Kidney (tissue), 14 donors: ENCODE results near the gene KRT5. TPM values are rescaled to one million over a fixed set of nuclear protein-coding genes. Genes with fewer than 3 reads are reported as not detected.

Experiments used
- DNase-seq, 5 donors: peaks; one replicate each; pipeline ENCODE4 v3.0.0-alpha.2; 2013 to 2020
- FAIRE-seq: peaks from 2 replicates; lab custom pipeline; 2012; peaks lifted over from hg19 to GRCh38; lab: Jason Lieb, UNC
- H3K27ac ChIP-seq, 2 donors: one replicate each; pipeline ENCODE4 v1.7.0; 2013; ENCODE audit warnings: low read depth in 2 of 2, low read length in 2 of 2, inconsistent platforms in 1 of 2
- H3K27me3 ChIP-seq: one replicate; pipeline ENCODE4 v1.7.1; 2013; ENCODE audit warnings: low read length, inconsistent platforms; ENCODE audit not compliant: control insufficient read depth, insufficient read depth
- H3K36me3 ChIP-seq, 3 donors: one replicate each; pipeline versions ENCODE4 v1.7.0 to v1.7.1; 2013; ENCODE audit warnings: low read length in 3 of 3, control low read depth in 1 of 3, inconsistent platforms in 1 of 3; ENCODE audit not compliant: insufficient read depth in 3 of 3, control insufficient read depth in 2 of 3
- H3K4me1 ChIP-seq, 3 donors: one replicate each; pipeline versions ENCODE4 v1.7.0 to v1.7.1; 2013; ENCODE audit warnings: low read length in 3 of 3, inconsistent platforms in 1 of 3, low read depth in 1 of 3; ENCODE audit not compliant: control insufficient read depth in 2 of 3, insufficient read depth in 2 of 3
- H3K4me3 ChIP-seq, 3 donors: one replicate each; pipeline versions ENCODE4 v1.7.0 to v1.8.1; 2013; ENCODE audit warnings: low read length in 3 of 3, control low read depth in 1 of 3, inconsistent platforms in 1 of 3
- H3K9ac ChIP-seq, 3 donors: one replicate each; pipeline versions ENCODE4 v1.7.0 to v1.7.1; 2013; ENCODE audit warnings: low read length in 3 of 3, control low read depth in 1 of 3, inconsistent platforms in 1 of 3
- H3K9me3 ChIP-seq, 3 donors: one replicate each; pipeline versions ENCODE4 v1.7.0 to v1.7.1; 2013; ENCODE audit warnings: low read length in 3 of 3, control low read depth in 1 of 3, inconsistent platforms in 1 of 3; ENCODE audit not compliant: control insufficient read depth in 2 of 3, insufficient read depth in 1 of 3
- intact Hi-C: fragments of 100-400 bp; cut with DNase I; formaldehyde crosslinking; loops from one replicate; pipeline ENCODE4 v1.11.1; 2022
- polyA plus RNA-seq: library from polyadenylated mRNA; stranded (reverse); fragments of 350-450 nt; fragmentation: Illumina TruSeq; extraction: RNeasy Lipid Tissue Mini Kit (QIAGEN cat#74804); gene quantifications from one replicate; pipeline ENCODE4 v1.2.3, GENCODE V29; 2014; ENCODE audit warnings: low read depth, low replicate concordance; ENCODE audit not compliant: insufficient read depth
- total RNA-seq: library from RNA; stranded (reverse); fragmentation: NEBNext Ultra II Directional; extraction: Animal tissue kit (Norgen Biotek cat#: 25700); gene quantifications from one replicate; pipeline ENCODE4 v1.2.1, GENCODE V29; 2021
- TF ChIP-seq, protein P1 (sequence below): IDR thresholded peaks from 3 replicates; pipeline ENCODE4 v1.5.1; 2012; ENCODE audit warnings: mild to moderate bottlenecking, moderate library complexity, borderline replicate concordance; ENCODE audit not compliant: insufficient read depth; ENCODE audit errors: extremely low read depth
- donor health status: control.
- donor health status: control.
- donor health status: control.
- donor health status: control.
- donor health status: control.
- donor health status: DM: yes; HTN: yes; CAD: no.
- donor health status: Normal renal cell carcinoma (clear cell type).

KRT5 gene
- total and polyA plus RNA-seq, 2 donors from 2014 or later, result 0.69 TPM; not detected in 1

DNA sequence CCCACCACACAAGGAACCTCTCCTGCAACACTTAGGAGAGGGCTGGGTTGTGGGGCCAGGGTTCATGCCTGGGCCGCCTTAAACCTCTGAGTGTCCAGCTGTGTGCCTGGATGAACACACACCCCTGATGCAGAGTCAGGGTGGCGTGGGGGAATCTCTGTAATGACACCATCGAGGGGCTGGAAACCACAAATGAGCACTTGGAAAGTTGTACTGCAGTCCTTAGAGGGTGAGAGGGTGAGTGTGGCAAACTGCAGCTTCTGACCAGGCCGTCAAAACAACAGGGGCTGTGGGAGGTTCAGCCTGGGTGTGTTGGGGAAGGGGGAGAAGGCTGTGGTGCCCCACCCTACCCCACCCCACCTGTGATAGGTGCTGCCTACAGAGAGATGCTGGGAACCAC is 12.4 kb upstream of the KRT5 start:
- H3K27ac ChIP-seq, result no peak overlapping the region
- intact Hi-C loops, result no loop called here
- DNase-seq, result no peak
- no peaks in the 10 kb centered on the region for H3K9me3 ChIP-seq
- TF ChIP-seq, protein P1, sequence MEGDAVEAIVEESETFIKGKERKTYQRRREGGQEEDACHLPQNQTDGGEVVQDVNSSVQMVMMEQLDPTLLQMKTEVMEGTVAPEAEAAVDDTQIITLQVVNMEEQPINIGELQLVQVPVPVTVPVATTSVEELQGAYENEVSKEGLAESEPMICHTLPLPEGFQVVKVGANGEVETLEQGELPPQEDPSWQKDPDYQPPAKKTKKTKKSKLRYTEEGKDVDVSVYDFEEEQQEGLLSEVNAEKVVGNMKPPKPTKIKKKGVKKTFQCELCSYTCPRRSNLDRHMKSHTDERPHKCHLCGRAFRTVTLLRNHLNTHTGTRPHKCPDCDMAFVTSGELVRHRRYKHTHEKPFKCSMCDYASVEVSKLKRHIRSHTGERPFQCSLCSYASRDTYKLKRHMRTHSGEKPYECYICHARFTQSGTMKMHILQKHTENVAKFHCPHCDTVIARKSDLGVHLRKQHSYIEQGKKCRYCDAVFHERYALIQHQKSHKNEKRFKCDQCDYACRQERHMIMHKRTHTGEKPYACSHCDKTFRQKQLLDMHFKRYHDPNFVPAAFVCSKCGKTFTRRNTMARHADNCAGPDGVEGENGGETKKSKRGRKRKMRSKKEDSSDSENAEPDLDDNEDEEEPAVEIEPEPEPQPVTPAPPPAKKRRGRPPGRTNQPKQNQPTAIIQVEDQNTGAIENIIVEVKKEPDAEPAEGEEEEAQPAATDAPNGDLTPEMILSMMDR, result no peak
- H3K4me1 ChIP-seq, result no peaks in the 10 kb centered on the region
- no peak overlapping the region for H3K4me3 ChIP-seq
- H3K9ac ChIP-seq, result no peak overlapping the region
- no peaks in the 10 kb centered on the region for H3K36me3 ChIP-seq
- H3K27me3 ChIP-seq, result no peaks in the 10 kb centered on the region
- no peak for FAIRE-seq

DNA sequence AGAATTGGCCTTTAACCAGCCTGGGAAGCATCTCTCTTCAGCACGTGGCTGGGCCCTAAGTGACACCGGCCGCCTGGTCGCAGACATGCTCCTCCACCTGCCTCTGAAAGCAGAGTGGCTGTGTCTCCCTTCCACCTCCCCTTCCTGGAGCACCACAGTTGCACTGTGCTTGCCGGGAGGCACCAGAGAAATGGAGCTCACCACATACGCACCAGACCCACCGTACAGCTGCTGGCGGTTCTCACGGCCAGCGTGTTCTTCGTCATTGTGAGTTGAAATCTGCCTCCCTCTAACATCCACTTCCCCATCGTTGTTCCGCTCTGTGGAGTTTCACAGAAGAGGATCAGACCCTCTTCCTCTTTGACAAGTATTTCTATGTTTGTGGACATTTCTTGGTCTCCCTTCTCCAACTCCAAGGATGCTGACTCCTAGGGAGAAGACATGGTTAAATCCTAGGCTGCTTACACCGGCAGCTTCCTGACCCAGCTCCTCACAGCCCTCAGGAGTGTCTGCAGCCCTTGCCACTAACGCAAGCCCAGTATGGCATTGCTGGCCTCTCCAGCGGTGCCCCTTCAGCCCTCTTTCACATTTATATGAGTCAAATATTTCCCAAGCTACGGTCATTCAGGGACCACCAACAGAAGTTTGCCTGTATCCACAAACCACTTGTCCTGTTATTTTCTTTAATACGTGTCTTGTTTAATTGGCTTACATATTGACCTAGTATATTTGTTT is 11.5 kb upstream of the KRT5 start:
- H3K4me1 ChIP-seq, result no peaks in the 10 kb centered on the region
- no peaks in the 10 kb centered on the region for H3K36me3 ChIP-seq
- intact Hi-C loops, result no loop called here
- no peaks in the 10 kb centered on the region for H3K27me3 ChIP-seq
- no peak overlapping the region for H3K4me3 ChIP-seq
- FAIRE-seq (no peak), DNase-seq (no peak)
- no peak overlapping the region for H3K9ac ChIP-seq
- no peaks in the 10 kb centered on the region for H3K9me3 ChIP-seq
- TF ChIP-seq, protein P1, result no peak
- no peak overlapping the region for H3K27ac ChIP-seq

DNA sequence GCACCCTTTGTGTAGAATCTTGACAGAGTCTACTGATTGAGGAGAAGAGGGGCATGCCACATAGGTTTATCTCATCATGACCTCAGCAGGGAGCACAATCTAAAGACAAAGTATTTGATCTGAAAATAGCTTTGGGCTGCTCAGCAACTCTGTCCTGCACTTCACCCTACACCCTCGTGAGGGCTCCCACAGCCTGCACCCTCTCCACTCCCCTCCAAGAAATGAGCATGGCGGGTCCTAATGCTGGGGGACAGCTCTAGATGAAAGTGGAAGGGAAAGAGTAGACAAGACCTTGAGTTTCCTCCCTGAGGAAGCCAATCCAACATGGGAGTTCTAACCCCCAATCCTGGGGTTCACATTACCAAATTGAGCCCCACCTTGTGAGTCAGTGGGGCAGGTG is 10.7 kb upstream of the KRT5 start:
- Histone ChIP-seq H3K4me1 (no peaks in the 10 kb centered on the region), H3K36me3 (no peaks in the 10 kb centered on the region), H3K27ac (no peak overlapping the region), H3K9ac (no peak overlapping the region), H3K4me3 (no peak overlapping the region), H3K27me3 (no peaks in the 10 kb centered on the region), H3K9me3 (no peaks in the 10 kb centered on the region)
- intact Hi-C loops, result no loop called here
- TF ChIP-seq, protein P1, result no peak
- FAIRE-seq, result no peak
- DNase-seq, result no peak
